ENCODE results near the gene PIP5KL1. TPM values are rescaled to one million over a fixed set of nuclear protein-coding genes. Genes with fewer than 3 reads are reported as not detected.
A peak's percentile ranks its signal among the peaks of the same experiment; 100 is the strongest.

The PIP5KL1 gene
- total RNA-seq, 2 experiments from 2014 or later, result 0.95 to 4.4 TPM

- Histone ChIP-seq H2AFZ (ENCODE audit: low read length) (no peak overlapping the region), H3K4me3 (ENCODE audit: low read depth, low read length, poor library complexity, severe bottlenecking) (no peak overlapping the region), H4K20me1 (ENCODE audit: insufficient read depth, low read length) (no peaks in the 10 kb centered on the region), H3K9me3 (ENCODE audit: low read length) (no peaks in the 10 kb centered on the region), H3K9me2 (ENCODE audit: insufficient read depth, low read length) (no peaks in the 10 kb centered on the region), H3K4me2 (ENCODE audit: low read length) (no peak overlapping the region), H3K79me2 (ENCODE audit: insufficient read depth, low read depth, low read length) (no peaks in the 10 kb centered on the region), H3K27ac (ENCODE audit: low read depth, low read length, poor library complexity, severe bottlenecking) (no peak overlapping the region), H3K36me3 (ENCODE audit: insufficient read depth, low read length) (peaks cover 84% of the 10 kb centered on the region), H3K4me1 (ENCODE audit: insufficient read depth, low read length, poor library complexity, severe bottlenecking) (peaks cover 29% of the 10 kb centered on the region)
- intact Hi-C loops (cut with micrococcal nuclease; ENCODE audit: unreplicated experiment), result loop anchor here (1.0 to 2.0 kb wide), 3 partner anchors 28 to 174 kb away; no protein-coding TSS in a partner anchor
- no TSS peak for BruUV-seq (replicated peaks)
- TF ChIP-seq EZH2phosphoT487 (IDR thresholded peaks at IDR 0.05; ENCODE audit: borderline replicate concordance, low read depth, low read length) (no peak), CTCF (conservative IDR thresholded peaks at IDR 0.05; ENCODE audit: low read length) (no peak)
- CTCF ChIA-PET (ENCODE audit: unreplicated experiment), result interaction anchor here (0.6 to 1.3 kb wide), 4 partner anchors 11 to 149 kb away, joined by 3 to 10 read pairs (median 4); no protein-coding TSS in a partner anchor
- POLR2A ChIA-PET, result interaction anchor here (0.7 kb wide), 1 partner anchor 65 kb away, joined by 3 read pairs; no protein-coding TSS in a partner anchor
- no peak for DNase-seq (ENCODE audit: low spot score)
Measured at GRCh38 chr9:127943011-127943662, 12.6 kb upstream of the PIP5KL1 start.

- CTCF ChIA-PET (ENCODE audit: unreplicated experiment), result interaction anchor here (0.6 to 1.3 kb wide), 3 partner anchors 12 to 114 kb away, joined by 3 to 4 read pairs (median 4); no protein-coding TSS in a partner anchor
- no peak overlapping the region for H3K27ac ChIP-seq (ENCODE audit: low read depth, low read length, poor library complexity, severe bottlenecking)
- peak; percentile 72 for DNase-seq (ENCODE audit: low spot score)
Measured at GRCh38 chr9:127942216-127943010, 11.8 kb upstream of the PIP5KL1 start.

More at GRCh38 chr9:127942216-127943010, 11.8 kb upstream of the PIP5KL1 start:
- intact Hi-C loops (cut with micrococcal nuclease; ENCODE audit: unreplicated experiment), result loop anchor here (1.0 to 2.0 kb wide), 3 partner anchors 28 to 174 kb away; no protein-coding TSS in a partner anchor
- Histone ChIP-seq H2AFZ (ENCODE audit: low read length) (no peak overlapping the region), H3K9me2 (ENCODE audit: insufficient read depth, low read length) (no peaks in the 10 kb centered on the region), H3K4me3 (ENCODE audit: low read depth, low read length, poor library complexity, severe bottlenecking) (no peak overlapping the region), H4K20me1 (ENCODE audit: insufficient read depth, low read length) (no peaks in the 10 kb centered on the region), H3K4me1 (ENCODE audit: insufficient read depth, low read length, poor library complexity, severe bottlenecking) (peaks cover 32% of the 10 kb centered on the region), H3K79me2 (ENCODE audit: insufficient read depth, low read depth, low read length) (peaks cover under 1% of the 10 kb centered on the region; the same call in 1 of the 2 replicates), H3K9me3 (ENCODE audit: low read length) (no peaks in the 10 kb centered on the region), H3K36me3 (ENCODE audit: insufficient read depth, low read length) (peaks cover 77% of the 10 kb centered on the region), H3K4me2 (ENCODE audit: low read length) (no peak overlapping the region)
- no TSS peak for BruUV-seq (replicated peaks)
- TF ChIP-seq EZH2phosphoT487 (IDR thresholded peaks at IDR 0.05; ENCODE audit: borderline replicate concordance, low read depth, low read length), result no peak
- peak; percentile 91 for TF ChIP-seq CTCF (conservative IDR thresholded peaks at IDR 0.05; ENCODE audit: low read length)
- POLR2A ChIA-PET, result interaction anchor here (0.6 to 1.1 kb wide), 2 partner anchors 12 to 93 kb away, joined by 3 read pairs; partner anchors contain the start of gene PIP5KL1

Measured in OCI-LY7 (cell line).